HepG2 (cell line): Measurements from ENCODE around the gene JAKMIP3. TPM values are rescaled to one million over a fixed set of nuclear protein-coding genes. Genes with fewer than 3 reads are reported as not detected.

ENCODE experiments used
- ATAC-seq: fragments of 200-7000 bp; cut with Tn5 transposase; 3 replicates; pipeline ENCODE4 v1.9.1; 2020; ENCODE audit warnings: mild to moderate bottlenecking, moderate library complexity
- BruUV-seq: library from RNA; stranded (reverse); fragments of 400-500 nt; replicated peaks from 2 replicates; lab custom pipeline; 2021; lab: Mats Ljungman, UMichigan
- CTCF ChIA-PET: fragments of 300-600 bp; formaldehyde crosslinking; extraction: SDS; loops from one replicate; lab custom pipeline; 2021; ENCODE audit warnings: low total read pairs, inconsistent platforms, low intra/inter-chr PET ratio; lab: Yijun Ruan, JAX
- POLR2A ChIA-PET: fragments of 350-600 bp; sonication (Branson Sonifier 250); formaldehyde crosslinking; loops from one replicate; lab custom pipeline; 2020; ENCODE audit warnings: antibody characterized with exemption, inconsistent platforms; lab: Yijun Ruan, JAX
- DNase-seq: peaks from one replicate; pipeline ENCODE4 v3.0.0-alpha.2; 2015; ENCODE audit warnings: low spot score
- FAIRE-seq: peaks from 3 replicates; lab custom pipeline; 2011; peaks lifted over from hg19 to GRCh38; lab: Jason Lieb, UNC
- H2AFZ ChIP-seq: one replicate; pipeline ENCODE4 v1.6.1; 2011; ENCODE audit warnings: low read length, inconsistent platforms
- H3K27ac ChIP-seq: fragments of 300-600 bp; 3 replicates; pipeline ENCODE4 v1.8.0; 2011; ENCODE audit warnings: mixed run types, mild to moderate bottlenecking, mixed read lengths, low read length, inconsistent platforms; ENCODE audit not compliant: insufficient read depth; ENCODE audit errors: extremely low read length
- H3K27me3 ChIP-seq, 2 experiments: fragments of 200-600 bp in 1 of 2; 2 replicates in 1 of 2; 3 replicates in 1 of 2; pipeline versions ENCODE4 v1.6.0 to v1.8.0; 2011; ENCODE audit warnings: low read length in 2 of 2, mild to moderate bottlenecking in 2 of 2, moderate library complexity in 2 of 2, inconsistent platforms in 1 of 2; ENCODE audit not compliant: insufficient read depth in 2 of 2, control insufficient read depth in 1 of 2
- H3K36me3 ChIP-seq, 2 experiments: fragments of 200-600 bp in 1 of 2; replicated peaks in 1 of 2; 2 replicates in 1 of 2; 3 replicates in 1 of 2; pipeline versions ENCODE4 v1.5.1 to v1.8.0; 2011; ENCODE audit warnings: low read length in 2 of 2, inconsistent platforms in 1 of 2; ENCODE audit not compliant: insufficient read depth in 2 of 2, control insufficient read depth in 1 of 2
- H3K4me1 ChIP-seq: 2 replicates; pipeline ENCODE4 v1.5.1; 2012; ENCODE audit warnings: low read length, inconsistent platforms; ENCODE audit not compliant: insufficient read depth
- H3K4me2 ChIP-seq: 2 replicates; pipeline ENCODE4 v1.6.0; 2011; ENCODE audit warnings: low read depth, low read length, inconsistent platforms
- H3K4me3 ChIP-seq, 3 experiments: fragments of 200-600 bp in 1 of 3; sonication (generic), shearing (Covaris generic) in 1 of 3; replicated peaks in 1 of 3; 2 replicates each; pipeline ENCODE4 v1.5.1; 2011 to 2016; ENCODE audit warnings: low read length in 3 of 3, inconsistent platforms in 2 of 3, low read depth in 2 of 3, mild to moderate bottlenecking in 2 of 3, control low read depth in 1 of 3, mixed read lengths in 1 of 3; ENCODE audit not compliant: insufficient read depth in 1 of 3
- H3K79me2 ChIP-seq: one replicate; pipeline ENCODE4 v1.6.1; 2011; ENCODE audit warnings: low read length, inconsistent platforms; ENCODE audit not compliant: insufficient read depth
- H3K9ac ChIP-seq: 2 replicates; pipeline ENCODE4 v1.6.0; 2011; ENCODE audit warnings: mild to moderate bottlenecking, low read depth, low read length, inconsistent platforms; ENCODE audit not compliant: insufficient read depth
- H3K9me3 ChIP-seq: 2 replicates; pipeline ENCODE4 v1.5.1; 2012; ENCODE audit warnings: mild to moderate bottlenecking, low read length
- H4K20me1 ChIP-seq: 2 replicates; pipeline ENCODE4 v1.6.0; 2011; ENCODE audit warnings: inconsistent platforms, mild to moderate bottlenecking, low read length, moderate library complexity; ENCODE audit not compliant: insufficient read depth
- ATAD3A ChIP-seq: sonication (generic); formaldehyde crosslinking; IDR thresholded peaks from 2 replicates; pipeline ENCODE4 v1.4.0; 2020; ENCODE audit warnings: missing genetic modification reagents
- KLF15 ChIP-seq: sonication (generic); formaldehyde crosslinking; IDR thresholded peaks from 2 replicates; pipeline ENCODE4 v1.8.1; 2023; ENCODE audit warnings: borderline replicate concordance, mild to moderate bottlenecking, inconsistent platforms, missing genetic modification reagents, mixed read lengths
- MAFG ChIP-seq: sonication (generic); formaldehyde crosslinking; IDR thresholded peaks from 2 replicates; pipeline ENCODE4 v1.5.1; 2020; ENCODE audit warnings: mild to moderate bottlenecking, missing genetic modification reagents
- SALL1 ChIP-seq: sonication (generic); formaldehyde crosslinking; IDR thresholded peaks from 2 replicates; pipeline ENCODE4 v1.8.0; 2022; ENCODE audit warnings: mild to moderate bottlenecking, missing genetic modification reagents
- SETDB1 ChIP-seq: sonication (generic); formaldehyde crosslinking; IDR thresholded peaks from 2 replicates; pipeline ENCODE4 v1.5.1; 2020; ENCODE audit warnings: missing genetic modification reagents, mild to moderate bottlenecking, borderline replicate concordance
- SRSF9 ChIP-seq: fragments of 200-400 bp; formaldehyde crosslinking; IDR thresholded peaks from 2 replicates; pipeline ENCODE4 v1.6.1; 2018; ENCODE audit warnings: borderline replicate concordance, mild to moderate bottlenecking, low read depth, low read length; ENCODE audit not compliant: insufficient read depth, poor library complexity, severe bottlenecking
- ZNF12 ChIP-seq: sonication (generic); formaldehyde crosslinking; IDR thresholded peaks from 2 replicates; pipeline ENCODE4 v1.5.0; 2020; ENCODE audit warnings: missing genetic modification reagents
- ZNF264 ChIP-seq: sonication (generic); formaldehyde crosslinking; IDR thresholded peaks from 2 replicates; pipeline ENCODE4 v1.4.0; 2020; ENCODE audit warnings: missing genetic modification reagents
- ZNF296 ChIP-seq: sonication (generic); formaldehyde crosslinking; conservative IDR thresholded peaks from 2 replicates; pipeline ENCODE4 v1.5.0; 2020; ENCODE audit warnings: mild to moderate bottlenecking, missing genetic modification reagents
- ZNF556 ChIP-seq: sonication (generic); formaldehyde crosslinking; IDR thresholded peaks from 2 replicates; pipeline ENCODE4 v1.4.0; 2020; ENCODE audit warnings: mild to moderate bottlenecking, missing genetic modification reagents, borderline replicate concordance
- ZNF629 ChIP-seq: sonication (generic); formaldehyde crosslinking; conservative IDR thresholded peaks from 2 replicates; pipeline ENCODE4 v1.5.0; 2020; ENCODE audit warnings: missing genetic modification reagents
- ZNF788 ChIP-seq: sonication (generic); formaldehyde crosslinking; IDR thresholded peaks from 2 replicates; pipeline ENCODE4 v1.5.0; 2020; ENCODE audit warnings: mild to moderate bottlenecking, missing genetic modification reagents, borderline replicate concordance
- WGBS: methylation state at CpG from one replicate; pipeline ENCODE4 v1.1.6; 2017; ENCODE audit warnings: low lambda C conversion rate; 5-methylcytosine and 5-hydroxymethylcytosine counted together
- in situ Hi-C: cut with HindIII; loops from 2 replicates; pipeline ENCODE4 v1.10.0; 2017; ENCODE audit warnings: low pct_unique_long_range_greater_than_20kb; ENCODE audit not compliant: extremely low pct_ligation_motif_present
- intact Hi-C: fragments of 100-400 bp; cut with micrococcal nuclease; formaldehyde crosslinking; loops from one replicate; pipeline ENCODE4 v1.10.0; 2022; ENCODE audit not compliant: unreplicated experiment
- polyA plus RNA-seq, 8 experiments: library from polyadenylated mRNA; depleted of rRNA in 3 of 8; stranded (reverse) in 7 of 8; unstranded in 1 of 8; fragments of >200 nt; fragmentation: Illumina TruSeq in 4 of 8; extraction: Trizol in 4 of 8; gene quantifications; 2 replicates each; pipeline versions ENCODE4 v1.2.1 to v1.2.3, GENCODE V29; 2011 to 2016; ENCODE audit warnings: low read depth in 4 of 8, missing spikeins in 1 of 8, mixed read lengths in 1 of 8; ENCODE audit not compliant: insufficient read depth in 1 of 8
- total RNA-seq, 5 experiments: library from RNA; depleted of rRNA; stranded (reverse); fragments of >200 nt; fragmentation: Illumina TruSeq; extraction: Trizol; gene quantifications; 2 replicates each; pipeline ENCODE4 v1.2.3, GENCODE V29; 2016; ENCODE audit warnings: low read depth in 1 of 5

Gene JAKMIP3
- total and polyA plus RNA-seq, 2 of the 13 experiments (the other 11 are each of a cell fraction or from before 2014, with no cell fraction given) = 0.03 to 0.11 TPM

- intact Hi-C loops (no loop called here), in situ Hi-C loops (loop anchor here (5.0 kb wide), 2 partner anchors 43 to 128 kb away; no protein-coding TSS in a partner anchor)
- Histone ChIP-seq H3K27ac (no peak overlapping the region), H2AFZ (no peak overlapping the region), H3K4me3 (no peak overlapping the region), H3K36me3 (no peaks in the 10 kb centered on the region), H4K20me1 (no peaks in the 10 kb centered on the region), H3K4me1 (peaks cover 14% of the 10 kb centered on the region), H3K4me2 (no peak overlapping the region), H3K9me3 (no peaks in the 10 kb centered on the region), H3K79me2 (no peaks in the 10 kb centered on the region), H3K27me3 (peaks cover 2 to 34% of the 10 kb centered on the region in 2 experiments), H3K9ac (no peak overlapping the region)
- BruUV-seq = no TSS peak
- no peak for FAIRE-seq
- WGBS = 51% methylated on average over 13 of the region's 13 CpGs
- ChIA-PET CTCF (interaction anchor here (0.5 kb wide), 1 partner anchor 15 kb away, joined by 3 read pairs; no protein-coding TSS in a partner anchor), POLR2A (no interaction called here)
- DNase-seq = no peak
- ATAC-seq = no peak; the same call in 2 of the 3 replicates
- TF ChIP-seq ZNF12 (CRISPR knock-in tag) (no peak), SALL1 (CRISPR knock-in tag) (no peak), SRSF9 (no peak), MAFG (no peak), ZNF788 (no peak), SETDB1 (CRISPR knock-in tag) (no peak), ZNF296 (CRISPR knock-in tag) (no peak), ATAD3A (CRISPR knock-in tag) (no peak), KLF15 (CRISPR knock-in tag) (no peak), ZNF556 (no peak), ZNF629 (CRISPR knock-in tag) (no peak), ZNF264 (no peak)
Measured at GRCh38 chr10:132020456-132020855, 45.3 kb upstream of the JAKMIP3 start.
